Astrocyte (in vitro differentiated cells and primary cell): ENCODE measurements around the gene KCNH8. TPM values are rescaled to one million over a fixed set of nuclear protein-coding genes. Genes with fewer than 3 reads are reported as not detected.

Experiments
- DNase-seq: peaks from one replicate; pipeline ENCODE4 v3.0.0-alpha.2; 2010; ENCODE audit warnings: low read depth
- FAIRE-seq: peaks from 2 replicates; lab custom pipeline; 2011; peaks lifted over from hg19 to GRCh38; lab: Jason Lieb, UNC
- H2AFZ ChIP-seq: 2 replicates; pipeline ENCODE4 v1.6.0; 2012; ENCODE audit warnings: low read depth, low read length, inconsistent platforms
- H3K27ac ChIP-seq: 2 replicates; pipeline ENCODE4 v1.5.1; 2011; ENCODE audit warnings: low read depth, low read length, inconsistent platforms
- H3K27me3 ChIP-seq: 2 replicates; pipeline ENCODE4 v1.6.0; 2011; ENCODE audit warnings: low read length, inconsistent platforms; ENCODE audit not compliant: insufficient read depth
- H3K36me3 ChIP-seq: 2 replicates; pipeline ENCODE4 v1.5.1; 2011; ENCODE audit warnings: low read length, inconsistent platforms; ENCODE audit not compliant: insufficient read depth
- H3K4me1 ChIP-seq: 2 replicates; pipeline ENCODE4 v1.5.1; 2011; ENCODE audit warnings: low read length, inconsistent platforms; ENCODE audit not compliant: insufficient read depth
- H3K4me2 ChIP-seq: 2 replicates; pipeline ENCODE4 v1.6.0; 2012; ENCODE audit warnings: low read length, inconsistent platforms
- H3K4me3 ChIP-seq: 2 replicates; pipeline ENCODE4 v1.5.1; 2011; ENCODE audit warnings: low read depth, mild to moderate bottlenecking, low read length, inconsistent platforms; ENCODE audit not compliant: insufficient read depth
- H3K79me2 ChIP-seq: 2 replicates; pipeline ENCODE4 v1.6.0; 2012; ENCODE audit warnings: mild to moderate bottlenecking, low read length, inconsistent platforms; ENCODE audit not compliant: insufficient read depth
- H3K9ac ChIP-seq: 2 replicates; pipeline ENCODE4 v1.6.0; 2012; ENCODE audit warnings: mild to moderate bottlenecking, low read length, inconsistent platforms
- H3K9me3 ChIP-seq: 2 replicates; pipeline ENCODE4 v1.5.1; 2012; ENCODE audit warnings: low read depth, mild to moderate bottlenecking, low read length, inconsistent platforms; ENCODE audit not compliant: insufficient read depth
- H4K20me1 ChIP-seq: 2 replicates; pipeline ENCODE4 v1.6.0; 2012; ENCODE audit warnings: low read length, inconsistent platforms; ENCODE audit not compliant: insufficient read depth
- H3K27ac Mint-ChIP-seq: one replicate; pipeline ENCODE4 v1.8.0; 2021; ENCODE audit warnings: mild to moderate bottlenecking, mixed read lengths; ENCODE audit not compliant: unreplicated experiment
- H3K27me3 Mint-ChIP-seq: one replicate; pipeline ENCODE4 v1.8.0; 2021; ENCODE audit warnings: low read depth, mixed read lengths; ENCODE audit not compliant: unreplicated experiment
- H3K36me3 Mint-ChIP-seq: one replicate; pipeline ENCODE4 v1.8.0; 2021; ENCODE audit warnings: low read depth, mixed read lengths; ENCODE audit not compliant: unreplicated experiment
- H3K4me1 Mint-ChIP-seq: one replicate; pipeline ENCODE4 v1.8.0; 2021; ENCODE audit warnings: low read depth, mixed read lengths; ENCODE audit not compliant: unreplicated experiment
- H3K4me3 Mint-ChIP-seq: one replicate; pipeline ENCODE4 v1.8.0; 2021; ENCODE audit warnings: mild to moderate bottlenecking, moderate library complexity, mixed read lengths; ENCODE audit not compliant: unreplicated experiment
- H3K9me3 Mint-ChIP-seq: one replicate; pipeline ENCODE4 v1.8.0; 2021; ENCODE audit warnings: mild to moderate bottlenecking, mixed read lengths; ENCODE audit not compliant: unreplicated experiment
- CTCF ChIP-seq: IDR thresholded peaks from 2 replicates; pipeline ENCODE4 v1.5.1; 2011; ENCODE audit warnings: low read depth, mild to moderate bottlenecking, inconsistent platforms, low read length, moderate library complexity; ENCODE audit not compliant: insufficient read depth
- EZH2 ChIP-seq: IDR thresholded peaks from 2 replicates; pipeline ENCODE4 v1.6.1; 2012; ENCODE audit warnings: mild to moderate bottlenecking, low read length, inconsistent platforms; ENCODE audit not compliant: insufficient read depth
- total RNA-seq: library from RNA; stranded (reverse); gene quantifications from 2 replicates; pipeline ENCODE4 v1.2.1, GENCODE V29; 2021

Gene KCNH8
- total RNA-seq, 1 donor from 2014 or later: 0.45 TPM

- H3K27me3 Mint-ChIP-seq: no peaks in the 10 kb centered on the region
- no peak overlapping the region for H3K9ac ChIP-seq
- FAIRE-seq: no peak
Measured at GRCh38 chr3:19272296-19272695, 124.0 kb downstream of the KCNH8 start.

GRCh38 chr3:19273091-19273490 is 124.8 kb downstream of the KCNH8 start:
- Histone ChIP-seq H4K20me1 (no peaks in the 10 kb centered on the region), H3K4me1 (no peaks in the 10 kb centered on the region), H3K4me3 (no peak overlapping the region), H2AFZ (no peak overlapping the region), H3K4me2 (no peak overlapping the region), H3K79me2 (no peaks in the 10 kb centered on the region), H3K27ac (no peak overlapping the region), H3K27me3 (no peaks in the 10 kb centered on the region), H3K9me3 (no peaks in the 10 kb centered on the region), H3K9ac (no peak overlapping the region), H3K36me3 (no peaks in the 10 kb centered on the region)
- no peak overlapping the region for H3K27ac Mint-ChIP-seq
- no peaks in the 10 kb centered on the region for H3K4me1 Mint-ChIP-seq
- TF ChIP-seq CTCF: no peak
- no peak for TF ChIP-seq EZH2
- peaks cover 1% of the 10 kb centered on the region for H3K9me3 Mint-ChIP-seq
- no peaks in the 10 kb centered on the region for H3K36me3 Mint-ChIP-seq
- no peak for FAIRE-seq
- no peak overlapping the region for H3K4me3 Mint-ChIP-seq
- H3K27me3 Mint-ChIP-seq: no peaks in the 10 kb centered on the region
- no peak for DNase-seq

More at GRCh38 chr3:19272296-19272695, 124.0 kb downstream of the KCNH8 start:
- Histone ChIP-seq H3K36me3 (no peaks in the 10 kb centered on the region), H3K27ac (no peak overlapping the region), H3K4me3 (no peak overlapping the region), H3K79me2 (no peaks in the 10 kb centered on the region), H3K27me3 (no peaks in the 10 kb centered on the region), H3K4me2 (no peak overlapping the region), H3K4me1 (no peaks in the 10 kb centered on the region), H4K20me1 (no peaks in the 10 kb centered on the region), H2AFZ (no peak overlapping the region), H3K9me3 (no peaks in the 10 kb centered on the region)
- H3K27ac Mint-ChIP-seq: no peak overlapping the region
- no peak for DNase-seq
- no peaks in the 10 kb centered on the region for H3K4me1 Mint-ChIP-seq
- H3K4me3 Mint-ChIP-seq: no peak overlapping the region
- TF ChIP-seq CTCF (no peak), EZH2 (no peak)
- H3K9me3 Mint-ChIP-seq: peaks cover 2% of the 10 kb centered on the region
- H3K36me3 Mint-ChIP-seq: no peaks in the 10 kb centered on the region

- Histone ChIP-seq H3K9ac (no peak overlapping the region), H2AFZ (no peak overlapping the region), H3K4me2 (no peak overlapping the region), H3K27ac (no peak overlapping the region), H3K79me2 (no peaks in the 10 kb centered on the region), H3K4me1 (no peaks in the 10 kb centered on the region), H3K27me3 (no peaks in the 10 kb centered on the region), H3K9me3 (no peaks in the 10 kb centered on the region), H4K20me1 (no peaks in the 10 kb centered on the region), H3K4me3 (no peak overlapping the region), H3K36me3 (no peaks in the 10 kb centered on the region)
- H3K4me1 Mint-ChIP-seq: no peaks in the 10 kb centered on the region
- H3K36me3 Mint-ChIP-seq: no peaks in the 10 kb centered on the region
- FAIRE-seq (no peak), DNase-seq (no peak)
- H3K9me3 Mint-ChIP-seq: no peaks in the 10 kb centered on the region
- TF ChIP-seq CTCF: no peak
- TF ChIP-seq EZH2: no peak
- no peak overlapping the region for H3K27ac Mint-ChIP-seq
- no peak overlapping the region for H3K4me3 Mint-ChIP-seq
- H3K27me3 Mint-ChIP-seq: no peaks in the 10 kb centered on the region
Measured at GRCh38 chr3:19274576-19274975, 126.3 kb downstream of the KCNH8 start.
